Measurements from ENCODE around the gene GBP2.

- TF ChIP-seq CTCF (IDR thresholded peaks at IDR 0.05), result no peak
- no peak for TF ChIP-seq POLR2A (IDR thresholded peaks at IDR 0.05)
Observed at GRCh38 chr1:89121641-89122040, 4.3 kb downstream of the GBP2 start.

Data from Peyer's patch (tissue), 4 donors.